ENCODE data around the gene ANKRD28.

GRCh38 chr3:15798533-15799245, 910 bp upstream of the ANKRD28 start:
- no peak for TF ChIP-seq CTCF (conservative IDR thresholded peaks at IDR 0.05; ENCODE audit: low read length)
- TF ChIP-seq EZH2phosphoT487 (IDR thresholded peaks at IDR 0.05; ENCODE audit: borderline replicate concordance) = no peak
